ENCODE results near the gene PRR11. TPM values are rescaled to one million over a fixed set of nuclear protein-coding genes. Genes with fewer than 3 reads are reported as not detected.

The PRR11 gene
- total RNA-seq, 2 experiments from 2014 or later, result 80.8 to 95.2 TPM

- ChIA-PET POLR2A (no interaction called here), CTCF (no interaction called here)
- Mint-ChIP-seq H3K4me3 (no peak overlapping the region), H3K27me3 (no peaks in the 10 kb centered on the region), H3K36me3 (ENCODE audit: low read depth) (no peaks in the 10 kb centered on the region), H3K4me1 (peaks cover 9% of the 10 kb centered on the region), H3K27ac (no peak overlapping the region), H3K9me3 (no peaks in the 10 kb centered on the region)
- DNase-seq, result no peak
Measured at GRCh38 chr17:59230764-59231163, 75.2 kb downstream of the PRR11 start.

DNA sequence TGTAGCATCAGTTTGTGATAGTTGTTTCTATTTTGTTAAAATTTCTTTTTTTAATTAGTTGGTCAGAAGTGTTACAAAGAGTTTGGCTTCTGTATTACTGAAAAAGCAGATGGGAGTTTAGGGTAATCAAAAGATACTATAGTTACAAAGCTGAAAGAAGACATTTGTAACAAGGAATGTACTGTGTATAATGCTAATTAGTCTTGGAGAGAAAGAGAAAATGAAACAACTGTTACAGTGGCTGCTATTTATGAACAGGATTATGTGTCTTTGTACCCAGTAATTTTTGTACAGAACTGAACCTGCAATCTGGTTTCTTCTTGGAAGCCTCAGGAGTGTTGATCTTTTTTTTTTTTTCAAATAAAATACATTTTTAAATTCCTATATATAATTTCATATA, 79.1 kb downstream of the PRR11 start:
- Mint-ChIP-seq H3K4me1 (peaks cover 9% of the 10 kb centered on the region), H3K27me3 (no peaks in the 10 kb centered on the region), H3K27ac (no peak overlapping the region), H3K4me3 (no peak overlapping the region), H3K9me3 (no peaks in the 10 kb centered on the region), H3K36me3 (ENCODE audit: low read depth) (no peaks in the 10 kb centered on the region)
- no peak for DNase-seq
- CTCF ChIA-PET, result no interaction called here
- POLR2A ChIA-PET, result no interaction called here

DNA sequence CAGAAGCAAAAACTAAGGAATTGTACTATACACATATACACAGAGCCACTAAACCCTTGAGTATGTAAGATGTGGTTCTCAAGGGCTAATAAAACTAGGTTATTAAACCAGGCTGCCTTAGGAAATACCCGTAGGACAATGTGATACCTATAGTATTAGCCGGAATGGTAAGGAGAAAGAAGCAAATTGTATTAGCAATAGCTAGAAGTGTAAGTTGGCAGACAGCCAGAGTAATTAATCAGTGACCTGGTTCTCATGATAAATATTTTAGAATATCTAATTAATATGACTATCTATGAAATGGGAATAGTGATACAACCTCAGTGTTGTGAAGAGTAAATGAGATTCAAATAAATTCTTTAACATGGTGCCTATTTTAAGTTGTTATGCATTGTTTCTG, 83.4 kb downstream of the PRR11 start:
- H3K4me3 Mint-ChIP-seq, result no peak overlapping the region
- H3K9me3 Mint-ChIP-seq, result no peaks in the 10 kb centered on the region
- H3K27me3 Mint-ChIP-seq, result no peaks in the 10 kb centered on the region
- H3K27ac Mint-ChIP-seq, result no peak overlapping the region
- POLR2A ChIA-PET, result no interaction called here
- no peak for DNase-seq
- CTCF ChIA-PET, result interaction anchor here (0.7 kb wide), 1 partner anchor 324 kb away, joined by 3 read pairs; no protein-coding TSS in a partner anchor
- peaks cover 8% of the 10 kb centered on the region for H3K4me1 Mint-ChIP-seq
- no peaks in the 10 kb centered on the region for H3K36me3 Mint-ChIP-seq (ENCODE audit: low read depth)

DNA sequence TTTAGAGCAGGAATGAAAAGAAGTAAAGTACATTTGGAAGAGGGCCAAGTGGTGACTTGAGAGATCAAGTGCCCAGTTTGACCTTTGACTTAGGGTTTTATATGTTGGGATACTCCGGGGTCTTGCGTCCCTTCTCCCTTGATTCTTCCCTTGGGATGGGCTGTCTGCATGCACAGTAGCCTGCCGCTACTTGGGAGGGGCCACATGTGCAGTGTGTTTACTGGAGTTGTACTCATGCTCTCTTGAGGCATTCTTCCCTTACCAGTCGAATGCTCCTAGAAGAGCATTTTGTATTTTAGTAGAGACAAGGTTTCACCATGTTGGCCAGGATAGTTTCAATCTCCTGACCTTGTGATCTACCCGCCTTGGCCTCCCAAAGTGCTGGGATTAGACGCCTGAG, 88.5 kb downstream of the PRR11 start:
- H3K36me3 Mint-ChIP-seq (ENCODE audit: low read depth), result no peaks in the 10 kb centered on the region
- H3K4me3 Mint-ChIP-seq, result no peak overlapping the region
- H3K27me3 Mint-ChIP-seq, result no peaks in the 10 kb centered on the region
- H3K9me3 Mint-ChIP-seq, result no peaks in the 10 kb centered on the region
- H3K27ac Mint-ChIP-seq, result no peak overlapping the region
- ChIA-PET POLR2A (no interaction called here), CTCF (no interaction called here)
- DNase-seq, result no peak
- no peaks in the 10 kb centered on the region for H3K4me1 Mint-ChIP-seq

Small RNAs within 50 kb of the gene (microRNA-seq; reads per million reads assigned to microRNA genes)
- gene MIR301A (ENCODE audit: borderline microRNAs expressed, borderline replicate concordance), result 56.9 reads per million, percentile 64 among the genes with 10 or more reads in this experiment
- gene MIR454 (ENCODE audit: borderline microRNAs expressed, borderline replicate concordance), result 2,651 reads per million, percentile 92 among the genes with 10 or more reads in this experiment

Other genes starting within 250 kb of the PRR11 start
- 10 to 100 TPM; 22.6 to 27.9 TPM for gene TRIM37, start 48.9 kb upstream of the PRR11 start, total RNA-seq
- 100 to 1,000 TPM; 111 to 146 TPM for gene SKA2, start 560 bp upstream of the PRR11 start, total RNA-seq
- 10 to 100 TPM; 16.3 to 18.3 TPM for gene SMG8, start 54.3 kb downstream of the PRR11 start, total RNA-seq
- 1 to 10 TPM; 2.2 to 2.5 TPM for gene GDPD1, start 64.8 kb downstream of the PRR11 start, total RNA-seq
- gene YPEL2, start 175.9 kb downstream of the PRR11 start, total RNA-seq, result 10 to 100 TPM in 1 of 2 experiments, 1 to 10 TPM in 1; 9.4 to 13.2 TPM

Data from activated CD4-positive, alpha-beta T cell treated with anti-CD3 and anti-CD28 coated beads, Interleukin-2, amount 10 ng/mL, durations not matched to agents 7 days and 5 days (primary cell).